Glutamatergic neuron (in vitro differentiated cells): ENCODE measurements around the gene GPR183. TPM values are rescaled to one million over a fixed set of nuclear protein-coding genes. Genes with fewer than 3 reads are reported as not detected.

ENCODE experiments used
- DNase-seq: peaks from one replicate; pipeline ENCODE4 v3.0.0; 2022
- H3K27ac Mint-ChIP-seq: one replicate; pipeline ENCODE4 v1.8.0; 2020; ENCODE audit warnings: mild to moderate bottlenecking, mixed read lengths, inconsistent platforms; ENCODE audit not compliant: unreplicated experiment
- H3K27me3 Mint-ChIP-seq: one replicate; pipeline ENCODE4 v1.8.0; 2020; ENCODE audit warnings: mild to moderate bottlenecking, moderate library complexity, mixed read lengths, inconsistent platforms; ENCODE audit not compliant: unreplicated experiment
- H3K36me3 Mint-ChIP-seq: one replicate; pipeline ENCODE4 v1.8.0; 2020; ENCODE audit warnings: mild to moderate bottlenecking, mixed read lengths, inconsistent platforms; ENCODE audit not compliant: unreplicated experiment
- H3K4me1 Mint-ChIP-seq: one replicate; pipeline ENCODE4 v1.8.0; 2020; ENCODE audit warnings: mild to moderate bottlenecking, low read depth, mixed read lengths, inconsistent platforms; ENCODE audit not compliant: unreplicated experiment
- H3K4me3 Mint-ChIP-seq: one replicate; pipeline ENCODE4 v1.8.0; 2020; ENCODE audit warnings: mild to moderate bottlenecking, mixed read lengths, inconsistent platforms; ENCODE audit not compliant: unreplicated experiment
- H3K9me3 Mint-ChIP-seq: one replicate; pipeline ENCODE4 v1.8.0; 2020; ENCODE audit warnings: mild to moderate bottlenecking, moderate library complexity, mixed read lengths, inconsistent platforms; ENCODE audit not compliant: unreplicated experiment
- CTCF ChIP-seq: fragments of 200-600 bp; sonication (generic); IDR thresholded peaks from one replicate; pipeline ENCODE4 v1.5.0; 2021; ENCODE audit not compliant: partially characterized antibody, unreplicated experiment
- total RNA-seq: library from RNA; stranded (reverse); fragmentation: NEBNext Ultra II Directional; extraction: Animal tissue kit (Norgen Biotek cat#: 25700); gene quantifications from one replicate; pipeline ENCODE4 v1.2.1, GENCODE V29; 2021; ENCODE audit not compliant: unreplicated experiment

The GPR183 gene
- total RNA-seq, 1 donor from 2014 or later = not detected

- no peak for DNase-seq
- H3K27me3 Mint-ChIP-seq = peaks cover 3% of the 10 kb centered on the region
- H3K36me3 Mint-ChIP-seq = peaks cover 12% of the 10 kb centered on the region
- TF ChIP-seq CTCF = no peak
- H3K9me3 Mint-ChIP-seq = peaks cover 5% of the 10 kb centered on the region
- H3K4me3 Mint-ChIP-seq = no peak overlapping the region
- peaks cover 18% of the 10 kb centered on the region for H3K4me1 Mint-ChIP-seq
- H3K27ac Mint-ChIP-seq = no peak overlapping the region
Observed at GRCh38 chr13:99350191-99350590, 43.0 kb upstream of the GPR183 start.

- no peak overlapping the region for H3K27ac Mint-ChIP-seq
- no peak overlapping the region for H3K4me3 Mint-ChIP-seq
- DNase-seq = no peak
- H3K27me3 Mint-ChIP-seq = peaks cover 7% of the 10 kb centered on the region
- H3K4me1 Mint-ChIP-seq = peaks cover 16% of the 10 kb centered on the region
- H3K9me3 Mint-ChIP-seq = peaks cover 4% of the 10 kb centered on the region
- peaks cover 12% of the 10 kb centered on the region for H3K36me3 Mint-ChIP-seq
- no peak for TF ChIP-seq CTCF
Observed at GRCh38 chr13:99347911-99348451, 40.8 kb upstream of the GPR183 start.

- H3K27me3 Mint-ChIP-seq = peaks cover 7% of the 10 kb centered on the region
- H3K4me1 Mint-ChIP-seq = peaks cover 16% of the 10 kb centered on the region
- no peak overlapping the region for H3K27ac Mint-ChIP-seq
- TF ChIP-seq CTCF = no peak
- DNase-seq = no peak
- H3K4me3 Mint-ChIP-seq = no peak overlapping the region
- peaks cover 12% of the 10 kb centered on the region for H3K36me3 Mint-ChIP-seq
- peaks cover 4% of the 10 kb centered on the region for H3K9me3 Mint-ChIP-seq
Observed at GRCh38 chr13:99347335-99347878, 40.2 kb upstream of the GPR183 start.

- Mint-ChIP-seq H3K36me3 (peaks cover 12% of the 10 kb centered on the region), H3K9me3 (peaks cover 4% of the 10 kb centered on the region), H3K4me1 (peaks cover 16% of the 10 kb centered on the region), H3K27ac (no peak overlapping the region), H3K27me3 (peaks cover 7% of the 10 kb centered on the region), H3K4me3 (no peak overlapping the region)
- TF ChIP-seq CTCF = no peak
- no peak for DNase-seq
Observed at GRCh38 chr13:99346335-99347042, 39.3 kb upstream of the GPR183 start.

GRCh38 chr13:99345345-99345744, 38.1 kb upstream of the GPR183 start:
- H3K27ac Mint-ChIP-seq = no peak overlapping the region
- H3K36me3 Mint-ChIP-seq = peaks cover 12% of the 10 kb centered on the region
- peaks cover 2% of the 10 kb centered on the region for H3K9me3 Mint-ChIP-seq
- H3K4me3 Mint-ChIP-seq = no peak overlapping the region
- peaks cover 21% of the 10 kb centered on the region for H3K4me1 Mint-ChIP-seq
- TF ChIP-seq CTCF = no peak
- peaks cover 7% of the 10 kb centered on the region for H3K27me3 Mint-ChIP-seq
- no peak for DNase-seq
